ENCODE measurements around the gene ODAD3. TPM values are rescaled to one million over a fixed set of nuclear protein-coding genes. Genes with fewer than 3 reads are reported as not detected.

ODAD3 gene
- total RNA-seq, 1 experiment from 2014 or later = 1.5 TPM

DNA sequence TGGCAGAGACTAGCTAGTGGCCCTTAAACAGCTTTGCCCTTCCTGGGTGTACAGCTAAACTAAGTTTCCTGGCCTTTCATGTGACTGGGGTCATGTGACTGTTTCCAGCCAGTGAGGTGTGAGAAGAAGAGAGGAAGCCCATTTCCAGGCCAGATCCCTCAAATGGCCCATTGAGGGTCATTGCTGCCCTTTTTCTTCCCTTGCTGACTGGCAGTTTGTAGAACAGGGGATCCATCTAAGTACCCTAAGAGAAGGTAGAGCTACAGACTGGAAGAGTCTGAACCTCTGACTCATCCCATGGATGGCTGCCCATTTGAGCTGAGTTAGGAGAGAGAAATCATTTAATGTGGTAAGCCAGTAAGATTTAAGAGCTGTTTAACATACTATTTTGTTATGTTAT is 57.7 kb downstream of the ODAD3 start:
- peak; percentile 91 for DNase-seq (ENCODE audit: low spot score)

DNA sequence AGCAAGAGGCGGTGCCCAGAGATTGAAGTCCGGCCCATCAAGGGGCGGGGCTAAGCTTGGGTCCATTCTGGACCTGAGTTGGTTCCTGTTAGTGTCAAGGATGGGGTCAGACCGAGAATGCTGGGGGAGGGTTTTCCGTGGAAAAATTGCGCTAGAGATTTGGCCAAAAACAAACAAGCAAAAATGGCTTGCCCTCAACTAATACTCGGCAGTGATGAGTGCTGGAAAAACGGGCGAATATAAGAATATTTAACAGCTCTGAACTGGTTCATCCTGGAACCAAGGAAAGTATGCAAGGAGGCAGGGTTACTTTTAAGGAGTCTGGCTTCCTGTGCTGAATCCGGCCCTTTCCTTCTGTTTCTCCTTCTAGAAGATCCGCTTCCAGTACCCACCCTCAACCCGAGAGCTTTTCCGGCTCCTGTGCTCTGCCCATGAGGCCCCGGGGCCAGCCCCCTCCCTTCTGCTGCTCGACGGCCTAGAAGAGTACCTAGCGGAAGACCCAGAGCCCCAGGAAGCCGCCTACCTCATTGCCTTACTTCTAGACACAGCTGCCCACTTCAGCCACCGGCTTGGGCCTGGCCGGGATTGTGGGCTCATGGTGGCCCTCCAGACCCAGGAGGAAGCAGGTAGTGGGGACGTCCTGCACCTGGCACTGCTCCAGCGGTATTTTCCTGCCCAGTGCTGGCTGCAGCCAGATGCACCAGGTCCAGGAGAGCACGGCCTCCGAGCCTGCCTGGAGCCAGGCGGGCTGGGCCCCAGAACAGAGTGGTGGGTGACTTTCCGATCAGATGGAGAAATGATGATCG is 59.6 kb downstream of the ODAD3 start:
- DNase-seq (ENCODE audit: low spot score) = no peak

GRCh38 chr19:11374433-11375142 is 60.3 kb downstream of the ODAD3 start, which contains the start of gene SWSAP1:
Gene SWSAP1 (plus strand): TSS chr19:11374666. CDS start chr19:11374681, 15 bp downstream.
- peak; percentile 100 for DNase-seq (ENCODE audit: low spot score)

GRCh38 chr19:11373885-11374432 is 61.0 kb downstream of the ODAD3 start:
- no peak for DNase-seq (ENCODE audit: low spot score)

DNA sequence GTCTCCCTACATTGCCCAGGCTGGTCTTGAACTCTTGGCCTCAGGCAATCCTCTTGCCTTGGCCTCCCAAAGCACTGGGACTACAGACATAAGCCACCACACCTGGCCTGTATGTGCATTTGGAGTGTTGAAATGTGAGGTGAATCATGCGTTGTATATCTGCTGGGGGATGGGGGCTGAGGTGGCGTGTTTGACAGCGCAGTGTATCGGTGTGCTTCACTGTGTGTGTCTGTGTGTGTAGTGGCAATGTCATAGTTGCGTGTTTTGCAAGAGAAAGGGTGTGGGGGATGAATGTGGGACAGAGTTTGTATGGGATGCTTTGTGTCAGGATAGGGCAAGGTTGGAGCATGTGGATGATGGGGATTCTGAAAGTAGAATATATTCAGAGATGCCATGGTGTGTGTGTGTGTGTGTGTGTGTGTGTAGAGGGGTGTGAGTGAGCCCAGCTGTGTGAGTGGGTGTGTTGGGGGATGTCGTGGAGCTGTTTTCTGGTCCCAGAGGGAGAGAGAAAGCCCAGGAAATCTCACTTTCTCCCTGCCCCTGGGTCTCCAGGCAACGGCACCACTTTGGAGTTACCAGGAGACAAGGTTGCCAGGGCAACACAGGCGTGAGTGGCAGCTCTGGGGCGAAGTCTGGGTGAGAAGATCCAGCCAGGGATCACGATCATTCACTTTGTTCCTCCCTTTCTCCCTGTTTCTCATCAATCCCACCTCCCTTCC is 61.6 kb downstream of the ODAD3 start:
- no peak for DNase-seq (ENCODE audit: low spot score)

DNA sequence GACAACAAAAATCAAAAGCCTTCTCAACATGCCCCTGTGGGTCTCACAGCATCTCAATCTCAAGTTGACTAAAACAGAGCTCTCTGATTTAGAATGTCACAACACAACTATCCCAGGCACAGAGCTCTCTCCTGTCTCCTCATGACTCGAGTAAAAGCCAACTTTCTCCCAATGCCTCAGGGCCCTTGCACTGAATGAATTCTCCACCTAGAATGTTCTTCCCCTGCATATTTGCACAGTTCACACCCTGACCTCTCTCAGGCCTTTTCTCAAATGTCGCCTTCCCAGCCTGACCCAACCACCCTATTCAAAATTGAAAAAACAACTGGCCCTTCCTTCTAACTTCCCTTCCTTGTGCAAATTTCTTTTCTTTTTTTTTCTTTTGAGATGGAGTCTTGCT is 64.2 kb downstream of the ODAD3 start:
- DNase-seq (ENCODE audit: low spot score) = no peak

Other genes with a start within 250 kb of the ODAD3 start
- gene KANK2, start 237.6 kb downstream of the ODAD3 start, total RNA-seq (2014; rRNA removed; shearing (Covaris generic)) = 135 and 144 TPM in 2 replicates
- not detected in 2 replicates for gene ANGPTL8, start 195.5 kb downstream of the ODAD3 start, total RNA-seq (2014; rRNA removed; shearing (Covaris generic))
- gene DOCK6, start 172.6 kb downstream of the ODAD3 start, total RNA-seq (2014; rRNA removed; shearing (Covaris generic)) = 3.8 and 4.4 TPM in 2 replicates
- not detected in 2 replicates for gene TSPAN16, start 139.0 kb downstream of the ODAD3 start, total RNA-seq (2014; rRNA removed; shearing (Covaris generic))
- 1.3 and 2.6 TPM in 2 replicates for gene RAB3D, start 95.5 kb downstream of the ODAD3 start, total RNA-seq (2014; rRNA removed; shearing (Covaris generic))
- gene TMEM205, start 88.9 kb downstream of the ODAD3 start, total RNA-seq (2014; rRNA removed; shearing (Covaris generic)) = 54.9 and 114 TPM in 2 replicates
- gene CCDC159, start 88.6 kb downstream of the ODAD3 start, total RNA-seq (2014; rRNA removed; shearing (Covaris generic)) = 1.3 and 10.1 TPM in 2 replicates
- gene PLPPR2, start 79.7 kb downstream of the ODAD3 start, total RNA-seq (2014; rRNA removed; shearing (Covaris generic)) = 15.7 and 19.4 TPM in 2 replicates
- gene SWSAP1, start 60.5 kb downstream of the ODAD3 start, total RNA-seq (2014; rRNA removed; shearing (Covaris generic)) = 0.65 and 1.6 TPM in 2 replicates
- 3.7 and 5.3 TPM in 2 replicates for gene EPOR, start 50.8 kb downstream of the ODAD3 start, total RNA-seq (2014; rRNA removed; shearing (Covaris generic))
- 4.8 and 11.1 TPM in 2 replicates for gene RGL3, start 15.8 kb downstream of the ODAD3 start, total RNA-seq (2014; rRNA removed; shearing (Covaris generic))
- gene PRKCSH, start 514 bp upstream of the ODAD3 start, total RNA-seq (2014; rRNA removed; shearing (Covaris generic)) = 149 and 173 TPM in 2 replicates
- not detected in 2 replicates for gene ELAVL3, start 45.9 kb upstream of the ODAD3 start, total RNA-seq (2014; rRNA removed; shearing (Covaris generic))
- 5.2 and 21.2 TPM in 2 replicates for gene ZNF653, start 70.7 kb upstream of the ODAD3 start, total RNA-seq (2014; rRNA removed; shearing (Covaris generic))
- 44.0 and 54.0 TPM in 2 replicates for gene ECSIT, start 94.0 kb upstream of the ODAD3 start, total RNA-seq (2014; rRNA removed; shearing (Covaris generic))
- 0.78 and 1.9 TPM in 2 replicates for gene CNN1, start 103.7 kb upstream of the ODAD3 start, total RNA-seq (2014; rRNA removed; shearing (Covaris generic))
- gene ELOF1, start 124.1 kb upstream of the ODAD3 start, total RNA-seq (2014; rRNA removed; shearing (Covaris generic)) = 66.7 and 69.2 TPM in 2 replicates
- 15.5 and 24.8 TPM in 2 replicates for gene ACP5, start 142.5 kb upstream of the ODAD3 start, total RNA-seq (2014; rRNA removed; shearing (Covaris generic))
- 18.8 and 23.0 TPM in 2 replicates for gene ZNF627, start 162.4 kb upstream of the ODAD3 start, total RNA-seq (2014; rRNA removed; shearing (Covaris generic))